ENCODE measurements around the gene EPB41L4A.

Gene EPB41L4A

DNA sequence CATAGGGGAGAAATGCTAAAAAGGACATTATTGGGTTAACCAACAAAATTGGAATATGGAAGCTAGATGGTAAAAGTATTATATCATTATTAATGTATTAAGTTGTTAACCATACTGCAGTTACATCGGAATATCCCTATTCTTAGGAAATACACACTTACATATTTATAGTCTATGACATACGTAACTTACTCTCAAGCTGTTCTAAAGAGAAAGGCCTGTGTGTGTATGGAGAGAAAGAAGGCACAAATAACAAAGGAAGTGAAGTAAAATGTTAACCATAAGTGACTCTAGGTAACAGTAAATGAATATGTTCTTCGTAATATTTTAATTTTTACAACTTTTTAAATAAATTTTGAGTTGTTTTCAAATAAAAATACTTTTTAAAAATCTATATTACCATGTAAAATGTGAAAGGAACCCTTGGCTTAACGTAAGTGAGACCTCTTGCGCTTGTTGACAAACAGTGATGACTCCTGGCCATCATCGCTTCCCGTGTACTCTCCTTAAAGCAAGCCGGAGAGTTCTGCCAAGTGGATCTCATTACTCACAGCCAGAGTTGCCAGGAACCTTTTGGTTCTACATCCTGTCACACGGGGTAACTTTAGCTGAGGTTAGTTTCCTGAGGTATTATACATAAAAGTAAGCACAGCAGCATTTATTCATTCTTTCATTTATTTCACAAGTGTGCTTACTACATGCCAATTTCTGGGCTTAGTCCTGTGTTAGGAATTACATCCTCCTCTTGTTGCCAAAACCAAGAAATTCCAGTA is 165.4 kb downstream of the EPB41L4A start:
- TF ChIP-seq YY1 (IDR thresholded peaks at IDR 0.05; ENCODE audit: low read depth) (no peak), TAF1 (IDR thresholded peaks at IDR 0.05; ENCODE audit: low read depth) (no peak), ZBTB7A (IDR thresholded peaks at IDR 0.05; ENCODE audit: low read depth) (no peak), TCF12 (IDR thresholded peaks at IDR 0.05; ENCODE audit: low read depth) (no peak), EP300 (IDR thresholded peaks at IDR 0.05; ENCODE audit: borderline replicate concordance) (no peak), USF1 (IDR thresholded peaks at IDR 0.05) (no peak), MAX (IDR thresholded peaks at IDR 0.05) (no peak), CREB1 (IDR thresholded peaks at IDR 0.05; ENCODE audit: low read depth) (no peak), CEBPB (IDR thresholded peaks at IDR 0.05) (no peak), RAD21 (IDR thresholded peaks at IDR 0.05; ENCODE audit: low read depth) (no peak), NFIC (IDR thresholded peaks at IDR 0.05) (no peak), TEAD4 (IDR thresholded peaks at IDR 0.05) (no peak), FOXM1 (IDR thresholded peaks at IDR 0.05; ENCODE audit: borderline replicate concordance, low read depth) (no peak), EGR1 (IDR thresholded peaks at IDR 0.05) (no peak)
- TF ChIP-seq, protein P1, sequence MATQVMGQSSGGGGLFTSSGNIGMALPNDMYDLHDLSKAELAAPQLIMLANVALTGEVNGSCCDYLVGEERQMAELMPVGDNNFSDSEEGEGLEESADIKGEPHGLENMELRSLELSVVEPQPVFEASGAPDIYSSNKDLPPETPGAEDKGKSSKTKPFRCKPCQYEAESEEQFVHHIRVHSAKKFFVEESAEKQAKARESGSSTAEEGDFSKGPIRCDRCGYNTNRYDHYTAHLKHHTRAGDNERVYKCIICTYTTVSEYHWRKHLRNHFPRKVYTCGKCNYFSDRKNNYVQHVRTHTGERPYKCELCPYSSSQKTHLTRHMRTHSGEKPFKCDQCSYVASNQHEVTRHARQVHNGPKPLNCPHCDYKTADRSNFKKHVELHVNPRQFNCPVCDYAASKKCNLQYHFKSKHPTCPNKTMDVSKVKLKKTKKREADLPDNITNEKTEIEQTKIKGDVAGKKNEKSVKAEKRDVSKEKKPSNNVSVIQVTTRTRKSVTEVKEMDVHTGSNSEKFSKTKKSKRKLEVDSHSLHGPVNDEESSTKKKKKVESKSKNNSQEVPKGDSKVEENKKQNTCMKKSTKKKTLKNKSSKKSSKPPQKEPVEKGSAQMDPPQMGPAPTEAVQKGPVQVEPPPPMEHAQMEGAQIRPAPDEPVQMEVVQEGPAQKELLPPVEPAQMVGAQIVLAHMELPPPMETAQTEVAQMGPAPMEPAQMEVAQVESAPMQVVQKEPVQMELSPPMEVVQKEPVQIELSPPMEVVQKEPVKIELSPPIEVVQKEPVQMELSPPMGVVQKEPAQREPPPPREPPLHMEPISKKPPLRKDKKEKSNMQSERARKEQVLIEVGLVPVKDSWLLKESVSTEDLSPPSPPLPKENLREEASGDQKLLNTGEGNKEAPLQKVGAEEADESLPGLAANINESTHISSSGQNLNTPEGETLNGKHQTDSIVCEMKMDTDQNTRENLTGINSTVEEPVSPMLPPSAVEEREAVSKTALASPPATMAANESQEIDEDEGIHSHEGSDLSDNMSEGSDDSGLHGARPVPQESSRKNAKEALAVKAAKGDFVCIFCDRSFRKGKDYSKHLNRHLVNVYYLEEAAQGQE (IDR thresholded peaks at IDR 0.05; ENCODE audit: low read depth): no peak

DNA sequence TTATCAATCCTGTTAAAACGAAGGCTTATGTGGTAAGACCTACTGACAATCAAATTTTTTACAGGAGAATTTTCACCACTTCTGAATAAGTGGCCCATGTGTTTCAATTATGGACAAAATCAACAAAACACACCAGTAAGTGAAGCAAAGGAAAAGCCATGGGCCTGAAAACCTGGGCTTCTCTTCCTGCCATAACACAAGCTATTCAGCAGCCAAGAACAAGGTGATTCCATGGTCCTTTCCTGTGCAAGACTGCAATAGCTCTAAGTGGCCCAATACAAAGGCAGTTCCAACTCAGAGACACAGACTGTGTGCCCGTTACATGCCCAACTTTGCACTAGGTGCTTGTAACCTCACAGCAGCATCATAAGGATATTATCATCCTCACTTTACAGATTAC is 168.5 kb downstream of the EPB41L4A start:
- TF ChIP-seq YY1 (IDR thresholded peaks at IDR 0.05; ENCODE audit: low read depth) (no peak), USF1 (IDR thresholded peaks at IDR 0.05) (no peak), TCF12 (IDR thresholded peaks at IDR 0.05; ENCODE audit: low read depth) (no peak), TEAD4 (IDR thresholded peaks at IDR 0.05) (no peak), TAF1 (IDR thresholded peaks at IDR 0.05; ENCODE audit: low read depth) (no peak), EGR1 (IDR thresholded peaks at IDR 0.05) (no peak), CREB1 (IDR thresholded peaks at IDR 0.05; ENCODE audit: low read depth) (no peak), NFIC (IDR thresholded peaks at IDR 0.05) (no peak), RAD21 (IDR thresholded peaks at IDR 0.05; ENCODE audit: low read depth) (no peak), FOXM1 (IDR thresholded peaks at IDR 0.05; ENCODE audit: borderline replicate concordance, low read depth) (no peak), MAX (IDR thresholded peaks at IDR 0.05) (no peak), ZBTB7A (IDR thresholded peaks at IDR 0.05; ENCODE audit: low read depth) (no peak), EP300 (IDR thresholded peaks at IDR 0.05; ENCODE audit: borderline replicate concordance) (no peak), CEBPB (IDR thresholded peaks at IDR 0.05) (no peak)
- TF ChIP-seq, protein P1 (IDR thresholded peaks at IDR 0.05; ENCODE audit: low read depth): no peak

GRCh38 chr5:112248623-112249022 is 170.5 kb downstream of the EPB41L4A start:
- TF ChIP-seq MAX (IDR thresholded peaks at IDR 0.05): no peak

DNA sequence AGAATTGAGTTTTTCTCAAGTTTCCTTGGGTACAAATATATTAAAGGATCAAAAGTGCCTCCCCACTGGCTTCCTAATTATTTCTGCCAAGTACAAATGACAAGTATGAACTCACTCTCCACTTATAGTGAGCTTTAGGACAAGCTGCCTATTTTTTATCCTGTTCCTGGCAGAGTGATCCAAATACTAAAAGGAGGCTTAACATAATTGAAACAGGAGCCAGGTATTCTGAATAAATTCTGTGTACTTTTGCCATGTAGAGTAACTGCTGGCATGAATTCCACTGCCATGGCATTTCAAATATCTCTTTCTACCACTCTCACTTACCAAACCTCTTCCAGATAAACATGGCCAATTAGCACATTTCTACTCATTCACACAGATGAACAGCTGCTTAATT is 171.1 kb downstream of the EPB41L4A start:
- TF ChIP-seq TAF1 (IDR thresholded peaks at IDR 0.05; ENCODE audit: low read depth) (no peak), NFIC (IDR thresholded peaks at IDR 0.05) (no peak), CEBPB (IDR thresholded peaks at IDR 0.05) (no peak), TCF12 (IDR thresholded peaks at IDR 0.05; ENCODE audit: low read depth) (no peak), ZBTB7A (IDR thresholded peaks at IDR 0.05; ENCODE audit: low read depth) (no peak), USF1 (IDR thresholded peaks at IDR 0.05) (no peak), CREB1 (IDR thresholded peaks at IDR 0.05; ENCODE audit: low read depth) (no peak), RAD21 (IDR thresholded peaks at IDR 0.05; ENCODE audit: low read depth) (no peak), YY1 (IDR thresholded peaks at IDR 0.05; ENCODE audit: low read depth) (no peak), TEAD4 (IDR thresholded peaks at IDR 0.05) (no peak), MAX (IDR thresholded peaks at IDR 0.05) (no peak), EP300 (IDR thresholded peaks at IDR 0.05; ENCODE audit: borderline replicate concordance) (no peak), FOXM1 (IDR thresholded peaks at IDR 0.05; ENCODE audit: borderline replicate concordance, low read depth) (no peak), EGR1 (IDR thresholded peaks at IDR 0.05) (no peak)
- TF ChIP-seq, protein P1 (IDR thresholded peaks at IDR 0.05; ENCODE audit: low read depth): no peak

Data from Ishikawa (cell line).